ENCODE results near the gene FADS1.
A peak's percentile ranks its signal among the peaks of the same experiment; 100 is the strongest.

Gene FADS1

GRCh38 chr11:61816736-61817455 lies at the start of gene FADS1:
TSS of gene FADS1 (minus strand) at chr11:61817003. CDS start at chr11:61816929, 74 bp downstream.
- peak; percentile 49 for DNase-seq (ENCODE audit: low read depth)

- DNase-seq (ENCODE audit: low read depth) = no peak
These were observed 49.6 kb upstream of the FADS1 start for GRCh38 chr11:61866231-61866957.

DNA sequence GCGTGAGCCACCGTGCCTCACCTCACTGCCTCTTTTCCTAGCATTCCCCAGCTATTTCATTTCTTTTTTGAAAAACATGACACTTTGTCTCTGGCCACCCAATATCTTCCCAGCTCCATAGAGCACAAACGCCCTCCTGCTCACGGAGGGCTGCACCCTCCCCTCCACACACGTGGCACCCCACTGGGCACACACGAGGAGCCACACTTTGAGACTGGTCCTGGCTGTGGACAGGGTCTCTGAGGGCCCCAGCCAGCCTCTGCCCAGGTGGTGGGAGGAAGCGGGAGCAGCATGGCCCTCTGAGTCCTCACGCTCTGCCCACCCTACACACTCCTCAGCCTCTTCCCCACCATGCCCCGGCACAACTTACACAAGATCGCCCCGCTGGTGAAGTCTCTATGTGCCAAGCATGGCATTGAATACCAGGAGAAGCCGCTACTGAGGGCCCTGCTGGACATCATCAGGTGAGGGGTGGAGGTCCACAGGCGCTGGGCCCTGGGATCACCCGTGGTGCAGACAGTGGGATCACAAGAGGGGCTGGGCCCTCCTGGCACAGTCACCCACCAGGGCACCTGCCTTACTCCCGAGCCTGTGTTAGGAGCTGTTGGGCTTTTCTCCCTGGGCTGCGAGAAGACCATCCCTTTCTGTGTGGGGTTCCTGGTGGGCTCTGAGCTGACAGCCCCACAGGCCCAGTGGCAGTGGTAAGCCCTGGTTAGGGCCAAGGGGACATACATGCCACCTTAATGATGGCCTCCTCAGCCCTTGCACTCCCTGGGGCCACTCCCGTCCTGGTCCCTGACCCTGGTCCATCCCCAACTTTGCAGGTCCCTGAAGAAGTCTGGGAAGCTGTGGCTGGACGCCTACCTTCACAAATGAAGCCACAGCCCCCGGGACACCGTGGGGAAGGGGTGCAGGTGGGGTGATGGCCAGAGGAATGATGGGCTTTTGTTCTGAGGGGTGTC lies 48.3 kb upstream of the FADS1 start:
- DNase-seq (ENCODE audit: low read depth) = no peak

GRCh38 chr11:61863548-61864081 lies 46.8 kb upstream of the FADS1 start:
- DNase-seq (ENCODE audit: low read depth) = no peak

- DNase-seq (ENCODE audit: low read depth) = no peak
These were observed 46.1 kb upstream of the FADS1 start for GRCh38 chr11:61862714-61863547.

GRCh38 chr11:61861634-61862033 lies 44.8 kb upstream of the FADS1 start:
- DNase-seq (ENCODE audit: low read depth) = no peak

DNA sequence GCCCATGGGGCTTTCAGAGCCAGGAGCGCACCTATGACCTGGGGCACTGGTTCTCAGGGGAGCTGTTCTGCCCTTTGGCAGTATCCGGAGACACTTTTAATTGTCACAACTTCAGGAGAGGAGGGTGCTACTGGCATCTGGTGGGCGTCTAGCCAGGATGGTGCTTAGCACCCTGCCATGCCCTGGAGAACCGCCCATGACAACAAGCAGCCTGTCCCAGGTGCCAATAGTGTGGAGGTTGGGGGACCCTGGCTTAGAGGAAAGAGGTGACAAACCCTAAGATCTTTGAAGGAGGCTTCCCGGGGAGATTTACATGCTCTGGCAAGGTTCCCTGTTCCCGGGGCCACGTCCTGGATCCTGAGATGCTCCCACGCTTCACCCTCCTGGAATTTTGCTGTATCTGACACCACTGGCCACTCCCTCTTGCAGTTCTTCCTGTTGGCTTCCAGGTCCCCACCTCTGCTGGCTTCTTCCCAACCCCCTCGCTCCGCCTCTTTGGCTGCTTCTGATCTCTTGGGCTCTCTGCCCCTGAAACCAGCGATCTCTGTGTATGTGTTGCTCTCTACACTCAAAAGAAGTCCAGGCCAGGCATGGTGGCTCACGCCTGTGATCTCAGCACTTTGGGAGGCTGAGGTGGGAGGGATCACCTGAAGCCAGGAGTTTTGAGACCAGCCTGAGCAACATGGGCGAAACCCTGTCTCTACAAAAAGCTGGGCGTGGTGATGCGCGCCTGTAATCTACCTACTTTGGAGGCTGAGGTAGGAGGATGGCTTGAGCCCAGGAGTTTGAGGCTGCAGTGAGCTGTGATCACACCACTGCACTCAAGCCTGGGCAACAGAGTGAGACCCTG lies 43.5 kb upstream of the FADS1 start:
- DNase-seq (ENCODE audit: low read depth) = no peak

- no peak for DNase-seq (ENCODE audit: low read depth)
These were observed 39.3 kb upstream of the FADS1 start for GRCh38 chr11:61855939-61856680.

DNA sequence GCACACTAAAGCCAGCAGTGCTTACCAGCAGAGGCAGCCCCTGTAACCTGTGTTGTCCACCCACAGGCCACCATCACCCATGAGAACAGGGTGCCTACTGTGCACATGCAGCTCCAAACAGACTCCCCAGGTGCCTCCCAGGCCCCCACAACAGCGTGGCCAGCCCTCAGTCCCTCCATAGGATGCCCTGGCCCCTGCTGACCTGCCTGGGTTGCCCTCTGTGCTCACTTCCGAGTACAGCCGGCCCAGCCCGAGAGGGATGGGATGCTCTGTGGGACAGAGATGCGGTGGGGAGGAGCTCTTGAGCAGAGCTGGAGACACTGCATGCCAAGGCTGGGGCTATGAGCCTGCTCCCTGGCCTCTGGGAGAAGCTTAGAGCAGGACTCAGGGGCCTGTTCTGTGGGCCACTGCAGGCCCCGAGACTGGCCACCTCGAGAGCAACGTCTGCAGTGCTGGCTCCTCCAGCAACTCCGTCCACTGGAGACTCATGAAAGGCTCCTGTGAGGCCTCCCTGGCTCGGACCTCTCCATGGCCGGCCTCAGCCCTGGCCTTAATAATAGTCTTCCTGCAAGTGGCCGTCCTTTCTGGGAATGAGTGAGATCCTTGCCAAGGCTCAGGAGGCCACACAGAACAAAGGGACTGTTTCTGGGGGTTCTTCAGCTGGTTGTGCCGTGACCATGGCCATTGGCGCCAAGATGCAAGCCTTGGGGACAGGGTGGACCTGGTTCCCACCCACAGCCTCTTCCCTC lies 38.3 kb upstream of the FADS1 start:
- DNase-seq (ENCODE audit: low read depth) = no peak

- DNase-seq (ENCODE audit: low read depth) = no peak
These were observed 37.5 kb upstream of the FADS1 start for GRCh38 chr11:61854206-61854895.

- DNase-seq (ENCODE audit: low read depth) = no peak
These were observed 36.9 kb upstream of the FADS1 start for GRCh38 chr11:61853698-61854169.

DNA sequence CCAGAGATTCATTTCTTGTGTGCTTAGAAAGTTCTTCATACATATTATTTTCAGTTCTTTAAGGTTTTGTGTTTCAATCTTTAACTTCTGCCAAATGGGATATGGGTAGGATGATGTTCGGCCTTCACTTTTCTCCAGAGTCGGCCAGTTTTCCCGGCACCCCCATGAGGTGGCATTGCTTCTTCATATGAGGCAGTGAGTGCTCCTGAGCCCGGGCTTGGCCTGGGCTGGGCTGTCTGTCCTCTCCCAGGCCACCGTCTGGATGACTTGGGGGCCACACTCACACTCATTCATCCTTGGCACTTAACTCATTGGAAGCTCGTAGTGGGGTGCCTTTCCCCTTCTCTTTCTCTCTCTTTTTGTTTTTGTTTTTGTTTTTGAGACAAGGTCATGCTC lies 35.1 kb upstream of the FADS1 start:
- no peak for DNase-seq (ENCODE audit: low read depth)

DNA sequence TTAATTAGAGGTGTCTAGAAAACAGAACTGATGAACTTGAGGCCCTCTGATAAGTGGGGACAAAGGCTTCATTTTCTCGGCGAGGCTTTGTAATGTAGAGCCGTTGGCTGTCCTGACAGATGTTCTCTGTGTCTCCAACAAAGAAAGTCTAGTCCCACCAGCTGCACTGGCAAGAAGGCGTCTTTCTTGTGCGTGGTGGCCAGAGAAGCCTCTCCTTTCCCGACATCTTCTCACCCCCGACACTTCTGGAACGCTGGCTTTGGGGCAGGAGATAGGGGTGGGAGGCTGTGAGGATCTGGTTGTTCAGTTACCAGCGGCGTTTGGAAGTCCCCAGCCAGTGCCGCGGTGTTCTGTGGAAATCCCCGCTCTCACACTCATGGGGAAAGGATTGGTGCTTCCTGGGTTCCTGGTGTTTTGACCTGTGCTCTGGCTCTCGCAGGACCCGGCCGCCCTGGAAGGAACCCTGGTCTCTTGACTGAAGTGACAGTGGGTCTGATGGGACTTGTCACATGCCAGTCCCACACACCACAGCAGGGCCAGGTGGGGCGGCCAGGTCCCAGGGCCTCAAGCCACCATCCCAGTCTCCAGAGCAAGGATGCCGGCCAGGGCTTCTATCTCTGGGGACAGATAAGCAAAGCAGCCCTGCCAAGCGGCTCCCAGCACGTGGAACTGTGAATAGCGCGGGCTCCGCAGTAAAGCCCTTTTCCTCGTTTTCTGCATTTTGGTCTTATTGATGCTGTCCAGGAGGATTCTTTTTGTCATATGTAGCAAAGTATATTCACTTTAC lies 34.5 kb upstream of the FADS1 start:
- DNase-seq (ENCODE audit: low read depth) = no peak

GRCh38 chr11:61850687-61851086 lies 33.9 kb upstream of the FADS1 start:
- DNase-seq (ENCODE audit: low read depth) = no peak

DNA sequence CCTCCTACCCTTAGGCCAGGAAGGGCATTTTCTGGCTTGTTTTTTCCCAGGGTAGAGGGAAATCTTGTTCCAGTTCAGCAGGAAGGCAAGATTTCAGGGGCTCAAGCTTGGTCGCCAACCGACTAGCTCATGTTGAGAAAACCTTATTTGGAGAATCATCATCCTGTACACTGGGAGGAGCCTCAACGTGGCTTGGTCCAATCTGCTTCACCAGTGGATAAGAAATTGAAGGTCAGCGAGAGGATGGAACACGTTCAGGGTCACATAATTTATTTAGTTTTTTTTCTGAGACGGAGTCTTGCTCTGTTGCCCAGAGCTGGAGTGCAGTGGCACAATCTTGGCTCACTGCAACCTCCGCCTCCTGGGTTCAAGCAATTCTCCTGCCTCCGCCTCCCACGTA lies 31.8 kb upstream of the FADS1 start:
- DNase-seq (ENCODE audit: low read depth) = no peak

- no peak for DNase-seq (ENCODE audit: low read depth)
These were observed 31.2 kb upstream of the FADS1 start for GRCh38 chr11:61847914-61848581.
